GM23338 (cell line): ENCODE measurements around the gene TMEM106C.

ENCODE experiments used
- CREB1 ChIP-seq: fragments of 250-450 bp; sonication (Bioruptor Pico); IDR thresholded peaks from 2 replicates; pipeline ENCODE4 v1.5.0; 2020; ENCODE audit warnings: low read depth, mild to moderate bottlenecking, moderate library complexity
- CTCF ChIP-seq, 2 experiments: fragments of 200-600 bp in 1 of 2; sonication (generic) in 1 of 2; conservative IDR thresholded peaks; 2 replicates each; pipeline versions ENCODE4 v1.5.1 to v1.6.1; 2016 to 2017; ENCODE audit warnings: antibody characterized with exemption in 2 of 2, low read depth in 2 of 2, mild to moderate bottlenecking in 2 of 2, moderate library complexity in 1 of 2
- ETS1 ChIP-seq: IDR thresholded peaks from 2 replicates; pipeline ENCODE4 v1.6.1; 2016; ENCODE audit warnings: antibody characterized with exemption
- EZH2 ChIP-seq: fragments of 200-600 bp; sonication (generic); IDR thresholded peaks from one replicate; pipeline ENCODE4 v1.8.0; 2017; ENCODE audit warnings: antibody characterized with exemption, mild to moderate bottlenecking, low read depth; ENCODE audit not compliant: unreplicated experiment
- EZH2phosphoT487 ChIP-seq: fragments of 200-600 bp; sonication (generic); IDR thresholded peaks from one replicate; pipeline ENCODE4 v1.8.1; 2018; ENCODE audit warnings: antibody characterized with exemption; ENCODE audit not compliant: unreplicated experiment
- JUNB ChIP-seq: IDR thresholded peaks from one replicate; pipeline ENCODE4 v1.6.1; 2016; ENCODE audit warnings: antibody characterized with exemption; ENCODE audit not compliant: unreplicated experiment
- POLR2AphosphoS5 ChIP-seq: IDR thresholded peaks from 2 replicates; pipeline ENCODE4 v1.6.1; 2016; ENCODE audit warnings: antibody characterized with exemption, low read depth
- REST ChIP-seq: IDR thresholded peaks from one replicate; pipeline ENCODE4 v1.6.1; 2018; ENCODE audit warnings: antibody characterized with exemption; ENCODE audit not compliant: unreplicated experiment
- STAT1 ChIP-seq: IDR thresholded peaks from one replicate; pipeline ENCODE4 v1.6.1; 2016; ENCODE audit warnings: antibody characterized with exemption; ENCODE audit not compliant: unreplicated experiment
- ZNF331 ChIP-seq: fragments of 250-450 bp; sonication (Bioruptor Pico); IDR thresholded peaks from 2 replicates; pipeline ENCODE4 v1.5.0; 2020; ENCODE audit warnings: low read depth, mild to moderate bottlenecking, moderate library complexity
- ZNF462 ChIP-seq: fragments of 250-450 bp; sonication (Bioruptor Pico); IDR thresholded peaks from 2 replicates; pipeline ENCODE4 v1.5.0; 2020; ENCODE audit warnings: mild to moderate bottlenecking, moderate library complexity

GRCh38 chr12:48008950-48009349, 45.6 kb downstream of the TMEM106C start:
- TF ChIP-seq JUNB (no peak), CTCF (conservative IDR thresholded peaks at IDR 0.05; ENCODE audit: low read depth in 2 of 2) (peak in 1 of 2 experiments; percentile 42; a peak in 3 of 4 replicates), EZH2phosphoT487 (no peak), EZH2 (no peak), CREB1 (CRISPR knock-in tag) (no peak), ETS1 (no peak), POLR2AphosphoS5 (no peak), REST (no peak), ZNF462 (CRISPR knock-in tag) (no peak), ZNF331 (no peak), STAT1 (no peak)
